ENCODE measurements around the gene C4orf36.

GRCh38 chr4:86917212-86918039 lies 25.2 kb upstream of the C4orf36 start:
- TF ChIP-seq CTCF (IDR thresholded peaks at IDR 0.05) (no peak), EZH2phosphoT487 (IDR thresholded peaks at IDR 0.05) (no peak), EZH2 (IDR thresholded peaks at IDR 0.05) (no peak)
